Loucy (cell line): ENCODE measurements around the gene SDR9C7.

Source experiments
- H2AFZ ChIP-seq: fragments of 200-600 bp; sonication (generic); 2 replicates; pipeline ENCODE4 v1.6.0; 2016; ENCODE audit warnings: antibody characterized with exemption, mild to moderate bottlenecking, low read length, moderate library complexity
- H3F3A ChIP-seq: fragments of 200-600 bp; 2 replicates; pipeline ENCODE4 v1.6.0; 2016; ENCODE audit warnings: antibody characterized with exemption, low read depth, mild to moderate bottlenecking
- H3K27me3 ChIP-seq: fragments of 200-600 bp; sonication (generic); 2 replicates; pipeline ENCODE4 v1.6.1; 2014; ENCODE audit warnings: low read length, mild to moderate bottlenecking; ENCODE audit not compliant: insufficient read depth, poor library complexity, severe bottlenecking
- H3K36me3 ChIP-seq: fragments of 200-600 bp; sonication (generic); 2 replicates; pipeline ENCODE4 v1.6.1; 2016; ENCODE audit warnings: low read length; ENCODE audit not compliant: insufficient read depth
- H3K4me1 ChIP-seq: fragments of 200-600 bp; sonication (generic); 2 replicates; pipeline ENCODE4 v1.5.1; 2014; ENCODE audit warnings: low read length, mild to moderate bottlenecking; ENCODE audit not compliant: insufficient read depth, poor library complexity, severe bottlenecking
- H3K4me2 ChIP-seq: fragments of 200-600 bp; sonication (generic); 2 replicates; pipeline ENCODE4 v1.6.0; 2014; ENCODE audit warnings: antibody characterized with exemption, low read length, low read depth, mild to moderate bottlenecking; ENCODE audit not compliant: poor library complexity, severe bottlenecking
- H3K4me3 ChIP-seq: fragments of 200-600 bp; sonication (generic); 2 replicates; pipeline ENCODE4 v1.5.1; 2014; ENCODE audit warnings: low read length, mild to moderate bottlenecking, mixed read lengths; ENCODE audit not compliant: poor library complexity, severe bottlenecking
- H3K79me2 ChIP-seq: fragments of 200-600 bp; sonication (generic); 2 replicates; pipeline ENCODE4 v1.6.1; 2014; ENCODE audit warnings: low read length; ENCODE audit not compliant: insufficient read depth
- H3K9ac ChIP-seq: fragments of 200-600 bp; sonication (generic); 2 replicates; pipeline ENCODE4 v1.6.0; 2014; ENCODE audit warnings: mild to moderate bottlenecking, low read depth, low read length, moderate library complexity; ENCODE audit not compliant: poor library complexity, severe bottlenecking
- H3K9me2 ChIP-seq: fragments of 200-600 bp; sonication (generic); replicated peaks from 2 replicates; pipeline ENCODE4 v1.6.1; 2016; ENCODE audit warnings: low read depth, low read length, mixed read lengths
- H3K9me3 ChIP-seq: fragments of 200-600 bp; sonication (generic); 2 replicates; pipeline ENCODE4 v1.6.1; 2014; ENCODE audit warnings: mild to moderate bottlenecking, antibody characterized with exemption, low read length, low read depth; ENCODE audit not compliant: insufficient read depth
- H4K20me1 ChIP-seq: fragments of 200-600 bp; sonication (generic); 2 replicates; pipeline ENCODE4 v1.6.0; 2014; ENCODE audit warnings: antibody characterized with exemption, low read length, mild to moderate bottlenecking; ENCODE audit not compliant: insufficient read depth, poor library complexity, severe bottlenecking
- CTCF ChIP-seq: fragments of 200-600 bp; sonication (generic); conservative IDR thresholded peaks from 2 replicates; pipeline ENCODE4 v1.5.1; 2014; ENCODE audit warnings: mild to moderate bottlenecking, antibody characterized with exemption, low read length
- EZH2phosphoT487 ChIP-seq: fragments of 200-600 bp; IDR thresholded peaks from 2 replicates; pipeline ENCODE4 v1.6.1; 2018; ENCODE audit warnings: antibody characterized with exemption, mild to moderate bottlenecking, moderate library complexity, borderline replicate concordance

Gene SDR9C7

GRCh38 chr12:56980941-56981530, 46.8 kb upstream of the SDR9C7 start:
- H3K9ac ChIP-seq, result no peak overlapping the region
- no peak for TF ChIP-seq CTCF
- no peak for TF ChIP-seq EZH2phosphoT487
- H3K36me3 ChIP-seq, result no peaks in the 10 kb centered on the region
- no peaks in the 10 kb centered on the region for H3K27me3 ChIP-seq
- H2AFZ ChIP-seq, result no peak overlapping the region
- H3F3A ChIP-seq, result no peaks in the 10 kb centered on the region
- no peaks in the 10 kb centered on the region for H3K79me2 ChIP-seq
- no peaks in the 10 kb centered on the region for H4K20me1 ChIP-seq
- no peaks in the 10 kb centered on the region for H3K9me2 ChIP-seq
- H3K4me2 ChIP-seq, result no peak overlapping the region
- no peaks in the 10 kb centered on the region for H3K4me1 ChIP-seq
- no peak overlapping the region for H3K4me3 ChIP-seq
- H3K9me3 ChIP-seq, result no peaks in the 10 kb centered on the region

- Histone ChIP-seq H2AFZ (no peak overlapping the region), H4K20me1 (no peaks in the 10 kb centered on the region), H3K27me3 (no peaks in the 10 kb centered on the region), H3K4me3 (no peak overlapping the region), H3K9me2 (no peaks in the 10 kb centered on the region), H3K79me2 (no peaks in the 10 kb centered on the region), H3K4me1 (no peaks in the 10 kb centered on the region), H3K4me2 (no peak overlapping the region), H3K9ac (no peak overlapping the region), H3K9me3 (no peaks in the 10 kb centered on the region), H3F3A (no peaks in the 10 kb centered on the region), H3K36me3 (no peaks in the 10 kb centered on the region)
- TF ChIP-seq EZH2phosphoT487, result no peak
- no peak for TF ChIP-seq CTCF
These were observed 46.1 kb upstream of the SDR9C7 start for GRCh38 chr12:56980268-56980667.

- H3K4me1 ChIP-seq, result no peaks in the 10 kb centered on the region
- TF ChIP-seq EZH2phosphoT487 (no peak), CTCF (no peak)
- no peaks in the 10 kb centered on the region for H3K9me2 ChIP-seq
- H3K36me3 ChIP-seq, result no peaks in the 10 kb centered on the region
- no peaks in the 10 kb centered on the region for H3K9me3 ChIP-seq
- no peak overlapping the region for H3K4me3 ChIP-seq
- H3K27me3 ChIP-seq, result no peaks in the 10 kb centered on the region
- no peaks in the 10 kb centered on the region for H3K79me2 ChIP-seq
- no peaks in the 10 kb centered on the region for H4K20me1 ChIP-seq
- H3K9ac ChIP-seq, result no peak overlapping the region
- no peaks in the 10 kb centered on the region for H3F3A ChIP-seq
- no peak overlapping the region for H3K4me2 ChIP-seq
- H2AFZ ChIP-seq, result no peak overlapping the region
These were observed 45.4 kb upstream of the SDR9C7 start for GRCh38 chr12:56979628-56980027.
